Measurements from ENCODE around the gene SLC22A2. TPM values are rescaled to one million over a fixed set of nuclear protein-coding genes. Genes with fewer than 3 reads are reported as not detected.

The SLC22A2 gene
- total and polyA plus RNA-seq, 10 of the 15 experiments (the other 5 are each of a cell fraction or from before 2014, with no cell fraction given), result 0.12 TPM; not detected in 9

DNA sequence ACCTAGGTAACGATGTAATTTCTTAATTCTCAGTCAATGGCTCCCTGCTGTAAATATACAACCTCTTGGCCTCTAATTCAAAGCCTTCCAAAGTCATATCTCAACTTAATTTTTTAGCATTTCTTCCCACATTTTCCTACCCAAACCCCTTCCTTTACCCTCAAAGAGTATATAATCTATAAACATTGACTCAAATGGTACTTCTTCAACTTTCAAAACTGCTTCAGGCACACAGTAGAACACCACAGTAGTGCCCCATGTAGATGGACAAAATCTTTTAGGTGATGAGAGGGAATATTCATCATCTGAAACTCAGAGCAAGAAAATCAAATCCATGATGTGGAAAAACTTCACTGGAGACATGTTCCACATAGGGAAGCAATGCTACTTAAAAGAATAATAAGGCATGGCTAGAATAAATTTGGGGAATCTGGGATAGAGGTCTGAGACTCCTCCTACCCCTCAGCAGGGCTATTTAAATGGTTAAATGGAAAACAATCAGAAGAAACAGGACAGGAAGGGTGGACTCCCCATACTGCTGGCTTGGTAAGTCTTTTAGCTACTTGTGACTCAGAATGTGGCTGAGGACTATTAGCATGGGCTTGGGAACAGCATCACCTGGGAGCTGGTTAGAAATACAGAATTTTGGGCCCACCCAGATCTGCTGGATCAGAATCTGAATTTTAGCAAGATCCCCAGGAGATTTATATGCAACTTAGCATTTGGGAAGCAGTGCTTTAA, 6.4 kb downstream of the SLC22A2 start (continued):
- TF ChIP-seq HSF1 (IDR thresholded peaks at IDR 0.05; ENCODE audit: low read depth, low read length), result no peak

DNA sequence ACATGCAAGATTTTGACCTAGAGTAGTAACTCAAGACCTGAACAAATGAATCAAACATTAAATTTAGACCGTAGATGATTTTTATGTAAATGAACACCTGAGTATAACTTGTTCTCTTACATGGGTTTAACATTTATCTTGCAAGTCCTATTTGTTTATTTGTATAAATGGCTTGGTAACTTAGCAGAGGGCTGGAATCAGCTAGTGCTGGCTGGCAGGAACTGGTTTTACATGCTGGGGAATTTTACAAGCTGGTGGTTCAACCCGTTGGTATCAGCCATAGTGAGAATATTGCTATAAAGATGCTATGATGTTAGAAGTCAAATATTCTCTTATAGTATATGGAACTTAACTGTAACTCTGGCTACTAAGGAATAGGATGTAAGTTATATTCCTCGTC, 8.9 kb downstream of the SLC22A2 start:
- ChIA-PET CTCF (no interaction called here), SMC1A (ENCODE audit: uncharacterized antibody, unreplicated experiment) (no interaction called here), POLR2A (no interaction called here), RAD21 (ENCODE audit: unreplicated experiment) (no interaction called here)
- ATAC-seq, result no peak
- Histone ChIP-seq H2AFZ (ENCODE audit: control insufficient read depth, low read depth, low read length) (no peak overlapping the region), H3K79me2 (ENCODE audit: control insufficient read depth, insufficient read depth, low read length) (no peaks in the 10 kb centered on the region), H3K4me2 (ENCODE audit: control insufficient read depth, insufficient read depth) (no peak overlapping the region), H4K20me1 (ENCODE audit: control insufficient read depth, insufficient read depth) (no peaks in the 10 kb centered on the region), H3K4me3 (no peak overlapping the region), H3K27me3 (replicated peaks in 1 of 2; ENCODE audit: control insufficient read depth in 2 of 2, insufficient read depth in 2 of 2, low read length in 1 of 2) (no peaks in the 10 kb centered on the region), H3K36me3 (ENCODE audit: control insufficient read depth in 2 of 2, insufficient read depth in 2 of 2, low read length in 1 of 2) (no peaks in the 10 kb centered on the region), H3K27ac (ENCODE audit: control insufficient read depth, insufficient read depth) (no peak overlapping the region), H3K9ac (ENCODE audit: control insufficient read depth, insufficient read depth, low read length) (no peak overlapping the region), H3K9me3 (replicated peaks; ENCODE audit: control insufficient read depth, insufficient read depth, low read length) (no peaks in the 10 kb centered on the region), H3K4me1 (ENCODE audit: control insufficient read depth, insufficient read depth, low read length) (no peaks in the 10 kb centered on the region)
- TF ChIP-seq NFXL1 (IDR thresholded peaks at IDR 0.05; ENCODE audit: borderline replicate concordance) (no peak), NRF1 (conservative IDR thresholded peaks at IDR 0.05; ENCODE audit: low read depth, low read length) (no peak), TBL1XR1 (IDR thresholded peaks at IDR 0.05; ENCODE audit: low read depth, low read length) (no peak), BHLHE40 (IDR thresholded peaks at IDR 0.05; ENCODE audit: borderline replicate concordance in 1 of 2, low read depth in 2 of 2, low read length in 1 of 2) (no peak), HSF1 (IDR thresholded peaks at IDR 0.05; ENCODE audit: low read depth, low read length) (no peak), BCL3 (IDR thresholded peaks at IDR 0.05; ENCODE audit: borderline replicate concordance, insufficient read depth, low read depth, low read length, poor library complexity, severe bottlenecking) (no peak), ZNF274 (IDR thresholded peaks at IDR 0.05; ENCODE audit: insufficient read depth, insufficient read length) (no peak), ZSCAN29 (IDR thresholded peaks at IDR 0.05) (no peak), HCFC1 (IDR thresholded peaks at IDR 0.05; ENCODE audit: low read length) (no peak), SP1 (IDR thresholded peaks at IDR 0.05; ENCODE audit: low read depth, low read length) (no peak)
- TF ChIP-seq, protein P1, sequence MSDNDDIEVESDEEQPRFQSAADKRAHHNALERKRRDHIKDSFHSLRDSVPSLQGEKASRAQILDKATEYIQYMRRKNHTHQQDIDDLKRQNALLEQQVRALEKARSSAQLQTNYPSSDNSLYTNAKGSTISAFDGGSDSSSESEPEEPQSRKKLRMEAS (IDR thresholded peaks at IDR 0.05; ENCODE audit: low read depth, low read length), result no peak
- BruUV-seq (replicated peaks), result no TSS peak
- in situ Hi-C loops (cut with MboI) (no loop called here), intact Hi-C loops (cut with micrococcal nuclease; ENCODE audit: unreplicated experiment) (no loop called here)
- 2% methylated on average over 3 of the region's 3 CpGs for WGBS (ENCODE audit: insufficient coverage, insufficient replicate concordance, low lambda C conversion rate, missing lambda C conversion rate)
- FAIRE-seq, result no peak
- DNase-seq (ENCODE audit: low read depth, low spot score), result no peak

Data from GM12878 (cell line).